ENCODE results near the gene ZNF185. TPM values are rescaled to one million over a fixed set of nuclear protein-coding genes. Genes with fewer than 3 reads are reported as not detected.

ZNF185 gene
- total RNA-seq (under 1 TPM; 0.82 to 0.96 TPM), polyA plus RNA-seq (2.3 TPM)

DNA sequence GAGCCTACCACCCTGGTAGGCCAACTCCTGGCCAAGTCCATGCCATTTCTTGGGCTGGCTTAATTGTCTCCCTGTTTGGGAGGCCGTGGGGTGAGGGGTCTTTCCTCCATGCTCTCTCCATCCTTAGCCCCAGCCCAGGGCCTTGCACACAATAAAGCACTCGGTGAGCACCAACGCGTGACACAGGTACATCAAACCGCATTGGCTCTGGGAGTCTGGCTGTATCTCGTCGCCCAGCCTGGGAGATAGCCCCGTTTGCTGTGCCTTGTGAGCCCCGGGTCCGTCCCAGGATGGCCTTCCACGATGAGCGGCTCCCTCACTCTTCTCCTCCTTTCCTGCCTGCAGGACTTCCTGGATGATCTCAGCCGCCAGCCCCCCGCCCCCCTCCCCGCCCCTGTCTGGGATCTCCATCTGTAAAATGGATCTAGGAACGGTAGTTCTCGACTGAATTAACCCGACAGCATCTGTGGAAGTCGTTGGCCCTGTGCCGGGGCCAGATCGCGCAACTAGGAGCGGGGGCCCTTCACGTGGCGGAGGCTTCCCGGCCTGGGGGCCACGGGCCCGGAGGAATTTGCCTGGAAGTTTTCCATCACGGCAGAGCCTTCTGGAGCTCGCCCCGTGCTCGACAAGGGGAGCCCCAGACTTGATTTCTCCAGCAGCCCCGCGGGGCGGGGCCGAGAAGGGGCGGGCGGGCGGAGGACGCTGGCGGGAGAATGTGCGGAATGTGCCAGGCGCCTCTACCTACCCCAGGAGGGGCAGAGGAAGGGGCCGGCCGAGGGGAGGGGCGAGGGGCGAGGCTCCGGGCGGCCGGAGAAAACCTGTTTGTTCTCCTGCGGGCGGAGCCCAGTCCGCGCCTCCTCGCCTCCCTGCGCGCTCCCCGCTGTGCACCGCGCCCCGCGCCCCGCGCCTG lies at the start of gene ZNF185:
Gene ZNF185 (plus strand): TSS at position 846 of the 910 bp plus-strand sequence. CDS start 16,423 bp downstream, outside the sequence.
- Mint-ChIP-seq H3K4me1 (no peaks in the 10 kb centered on the region), H3K27me3 (peaks cover 26 to 29% of the 10 kb centered on the region in 2 donors), H3K36me3 (no peaks in the 10 kb centered on the region), H3K9me3 (no peaks in the 10 kb centered on the region), H3K4me3 (peak within 1 kb of the TSS in 1 of 7 donors; percentile 52), H3K27ac (peak within 1 kb of the TSS in 1 of 8 donors; percentile 47)
- no peak within 1 kb of the TSS for H3K4me3 ChIP-seq (ENCODE audit: low read length)
- CTCF ChIA-PET: no interaction called here
- no peaks in the 10 kb centered on the region for H3K36me3 ChIP-seq (ENCODE audit: insufficient read depth, low read length)
- no peaks in the 10 kb centered on the region for H3K27me3 ChIP-seq (ENCODE audit: insufficient read depth, low read length, poor library complexity, severe bottlenecking)
- no peak for DNase-seq
- no peak within 1 kb of the TSS for H3K27ac ChIP-seq (ENCODE audit: low read depth, low read length)
- no peaks in the 10 kb centered on the region for H3K4me1 ChIP-seq (ENCODE audit: insufficient read depth, low read length)
- H3K9me3 ChIP-seq (ENCODE audit: low read length): no peaks in the 10 kb centered on the region
- POLR2A ChIA-PET: no interaction called here

DNA sequence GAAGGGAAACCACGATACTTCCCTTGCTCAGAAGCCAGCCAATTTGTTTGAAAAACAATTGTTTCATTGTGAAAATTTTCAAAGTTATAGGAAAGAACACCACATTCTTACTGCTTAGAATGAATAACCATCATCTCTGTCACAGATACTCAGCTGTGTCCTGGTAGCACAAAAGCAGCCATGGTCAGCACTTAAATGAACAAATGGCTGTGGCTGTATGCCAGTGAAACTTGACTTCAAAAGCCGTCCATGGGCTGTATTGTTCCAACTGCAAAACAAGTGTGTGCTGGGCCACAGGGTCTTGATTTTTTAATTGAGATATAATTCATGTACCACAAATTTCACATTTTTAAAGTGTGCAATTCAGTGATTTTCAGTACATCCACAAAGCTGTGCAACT lies 47.4 kb upstream of the ZNF185 start:
- POLR2A ChIA-PET: no interaction called here
- H3K4me1 Mint-ChIP-seq: peaks cover 0 to 6% (median 0%) of the 10 kb centered on the region in 3 donors

DNA sequence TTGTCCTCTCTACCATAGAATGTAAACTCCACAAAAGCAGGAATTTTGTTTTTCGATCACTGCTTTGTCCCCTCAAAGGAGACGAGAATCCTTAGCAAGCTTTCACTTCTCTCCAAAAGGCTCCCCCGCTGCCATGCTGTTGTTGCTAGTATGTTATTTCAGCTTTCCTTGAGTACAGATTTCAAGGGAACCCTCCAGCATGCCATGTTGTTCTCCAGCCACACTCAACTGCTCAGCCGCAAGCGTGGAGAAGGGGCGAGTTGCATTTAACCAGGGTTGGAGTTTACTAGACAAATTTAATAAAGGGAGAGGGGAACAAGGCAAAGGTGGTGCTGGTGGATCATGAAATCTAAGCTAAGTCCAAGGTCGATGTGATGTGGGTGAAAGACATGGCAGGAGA lies 43.9 kb upstream of the ZNF185 start:
- Mint-ChIP-seq H3K27ac (peak overlapping the region in 1 of 8 donors; percentile 19), H3K4me3 (no peak overlapping the region), H3K27me3 (peaks cover 0 to 7% of the 10 kb centered on the region in 2 donors), H3K9me3 (peaks cover 0 to 2% (median 0%) of the 10 kb centered on the region in 5 donors), H3K36me3 (peaks cover 0 to 74% (median 4%) of the 10 kb centered on the region in 3 donors), H3K4me1 (peaks cover 0 to 6% (median 0%) of the 10 kb centered on the region in 3 donors)
- H3K27me3 ChIP-seq (ENCODE audit: insufficient read depth, low read length, poor library complexity, severe bottlenecking): no peaks in the 10 kb centered on the region
- no peak for DNase-seq
- H3K9me3 ChIP-seq (ENCODE audit: low read length): no peaks in the 10 kb centered on the region
- no peak overlapping the region for H3K27ac ChIP-seq (ENCODE audit: low read depth, low read length)
- no peak overlapping the region for H3K4me3 ChIP-seq (ENCODE audit: low read length)
- ChIA-PET CTCF (no interaction called here), POLR2A (no interaction called here)
- H3K4me1 ChIP-seq (ENCODE audit: insufficient read depth, low read length): no peaks in the 10 kb centered on the region
- no peaks in the 10 kb centered on the region for H3K36me3 ChIP-seq (ENCODE audit: insufficient read depth, low read length)

More for the DNA sequence above, 47.4 kb upstream of the ZNF185 start:
- CTCF ChIA-PET: no interaction called here
- H3K4me1 ChIP-seq (ENCODE audit: insufficient read depth, low read length): no peaks in the 10 kb centered on the region
- no peak overlapping the region for H3K27ac ChIP-seq (ENCODE audit: low read depth, low read length)
- Mint-ChIP-seq H3K4me3 (no peak overlapping the region), H3K9me3 (peaks cover 0 to 2% (median 0%) of the 10 kb centered on the region in 5 donors), H3K36me3 (peaks cover 0 to 77% (median 4%) of the 10 kb centered on the region in 3 donors), H3K27me3 (peaks cover 0 to 5% of the 10 kb centered on the region in 2 donors), H3K27ac (no peak overlapping the region)
- H3K4me3 ChIP-seq (ENCODE audit: low read length): no peak overlapping the region
- no peak for DNase-seq
- H3K36me3 ChIP-seq (ENCODE audit: insufficient read depth, low read length): no peaks in the 10 kb centered on the region
- H3K27me3 ChIP-seq (ENCODE audit: insufficient read depth, low read length, poor library complexity, severe bottlenecking): no peaks in the 10 kb centered on the region
- no peaks in the 10 kb centered on the region for H3K9me3 ChIP-seq (ENCODE audit: low read length)

DNA sequence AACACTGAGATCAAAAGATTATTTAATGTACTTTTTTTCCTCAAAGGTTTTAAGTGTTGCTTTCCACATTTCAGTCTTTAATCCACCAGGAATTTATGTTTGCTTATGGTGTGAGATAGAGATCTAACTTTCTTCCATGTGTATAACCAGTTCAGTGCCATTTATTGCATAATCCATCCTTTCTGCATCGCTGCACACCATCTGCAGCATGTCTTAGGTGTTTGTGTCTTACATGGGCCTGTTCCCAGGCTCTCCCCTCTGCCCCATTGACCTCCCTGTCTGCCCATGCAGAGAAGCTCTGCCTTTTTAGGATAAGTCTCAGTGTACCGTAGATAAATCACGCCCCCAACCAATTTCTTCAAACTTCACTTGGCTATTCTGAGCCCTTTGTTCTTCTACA lies 36.8 kb upstream of the ZNF185 start:
- no peaks in the 10 kb centered on the region for H3K27me3 ChIP-seq (ENCODE audit: insufficient read depth, low read length, poor library complexity, severe bottlenecking)
- no peaks in the 10 kb centered on the region for H3K36me3 ChIP-seq (ENCODE audit: insufficient read depth, low read length)
- no peak overlapping the region for H3K27ac ChIP-seq (ENCODE audit: low read depth, low read length)
- no peaks in the 10 kb centered on the region for H3K4me1 ChIP-seq (ENCODE audit: insufficient read depth, low read length)
- ChIA-PET CTCF (no interaction called here), POLR2A (no interaction called here)
- peaks cover 0 to 2% of the 10 kb centered on the region in 2 donors for H3K27me3 Mint-ChIP-seq
- H3K27ac Mint-ChIP-seq: no peak overlapping the region
- no peaks in the 10 kb centered on the region for H3K4me1 Mint-ChIP-seq
- H3K9me3 Mint-ChIP-seq: no peaks in the 10 kb centered on the region
- no peak for DNase-seq
- H3K4me3 ChIP-seq (ENCODE audit: low read length): no peak overlapping the region
- H3K36me3 Mint-ChIP-seq: peaks cover 0 to 72% (median 5%) of the 10 kb centered on the region in 3 donors
- no peak overlapping the region for H3K4me3 Mint-ChIP-seq
- no peaks in the 10 kb centered on the region for H3K9me3 ChIP-seq (ENCODE audit: low read length)

DNA sequence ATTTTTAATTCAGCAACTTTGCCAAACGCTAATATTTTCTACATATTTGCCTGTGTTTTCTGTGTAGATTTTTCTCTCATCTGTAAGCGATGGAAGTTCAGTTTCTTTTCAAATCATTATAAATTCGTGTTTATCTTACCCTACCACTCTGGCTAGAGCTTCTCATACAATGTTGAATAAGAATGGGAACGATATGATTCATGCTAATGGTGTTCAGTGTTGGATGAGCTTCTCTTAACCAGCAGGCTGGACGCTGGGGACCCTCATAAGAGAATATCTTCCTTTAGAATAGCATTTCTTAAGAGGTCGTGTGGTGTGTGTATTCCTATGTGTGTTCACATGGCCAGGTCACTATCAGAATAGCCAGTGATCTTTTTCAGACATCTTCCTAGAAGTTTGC lies 36.0 kb upstream of the ZNF185 start:
- POLR2A ChIA-PET: no interaction called here
- no peak overlapping the region for H3K4me3 ChIP-seq (ENCODE audit: low read length)
- H3K4me1 Mint-ChIP-seq: no peaks in the 10 kb centered on the region
- peaks cover 0 to 2% of the 10 kb centered on the region in 2 donors for H3K27me3 Mint-ChIP-seq
- CTCF ChIA-PET: no interaction called here
- no peak for DNase-seq
- no peaks in the 10 kb centered on the region for H3K4me1 ChIP-seq (ENCODE audit: insufficient read depth, low read length)
- H3K36me3 Mint-ChIP-seq: peaks cover 0 to 77% (median 5%) of the 10 kb centered on the region in 3 donors
- H3K9me3 ChIP-seq (ENCODE audit: low read length): no peaks in the 10 kb centered on the region
- H3K27ac Mint-ChIP-seq: no peak overlapping the region
- no peak overlapping the region for H3K27ac ChIP-seq (ENCODE audit: low read depth, low read length)
- no peaks in the 10 kb centered on the region for H3K36me3 ChIP-seq (ENCODE audit: insufficient read depth, low read length)
- no peaks in the 10 kb centered on the region for H3K27me3 ChIP-seq (ENCODE audit: insufficient read depth, low read length, poor library complexity, severe bottlenecking)
- H3K9me3 Mint-ChIP-seq: no peaks in the 10 kb centered on the region
- no peak overlapping the region for H3K4me3 Mint-ChIP-seq

DNA sequence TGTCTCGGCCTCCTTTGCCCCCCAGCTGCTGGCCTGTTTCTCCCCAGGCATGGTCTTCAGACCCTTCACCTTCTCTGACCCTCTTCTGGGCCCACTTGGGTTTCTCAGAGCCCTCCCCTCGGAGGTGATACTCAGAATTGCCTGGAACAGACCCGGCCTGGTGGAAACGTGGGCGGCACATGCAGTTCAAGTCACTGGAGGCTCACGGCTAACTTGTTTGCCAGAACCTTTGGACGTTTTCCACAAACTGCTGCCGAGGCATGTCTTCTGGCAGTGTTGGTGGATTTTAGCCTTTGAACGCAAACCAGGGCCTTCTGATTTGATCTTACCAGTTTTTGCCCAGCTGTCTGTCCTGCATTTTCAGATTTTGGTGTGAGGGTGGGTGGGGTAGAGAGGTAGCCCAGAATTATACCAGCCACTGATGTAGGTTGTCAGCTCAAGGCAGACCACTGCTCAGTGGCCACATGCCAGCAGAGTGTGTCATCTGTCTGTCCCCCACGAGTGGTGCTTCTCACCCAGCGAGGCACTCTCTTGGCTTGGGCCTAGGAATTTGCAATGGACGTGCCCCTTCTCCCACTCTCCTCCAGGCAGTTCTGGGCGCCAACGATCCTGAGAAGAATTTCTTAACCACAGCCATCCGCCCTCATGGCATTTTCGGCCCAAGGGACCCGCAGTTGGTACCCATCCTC lies 32.5 kb upstream of the ZNF185 start:
- peak overlapping the region in 1 of 8 donors; percentile 66 for H3K27ac Mint-ChIP-seq
- ChIA-PET CTCF (no interaction called here), POLR2A (no interaction called here)
- H3K27me3 ChIP-seq (ENCODE audit: insufficient read depth, low read length, poor library complexity, severe bottlenecking): no peaks in the 10 kb centered on the region
- H3K4me3 Mint-ChIP-seq: no peak overlapping the region
- no peak overlapping the region for H3K27ac ChIP-seq (ENCODE audit: low read depth, low read length)
- H3K27me3 Mint-ChIP-seq: no peaks in the 10 kb centered on the region
- H3K4me1 Mint-ChIP-seq: peaks cover 0 to 1% (median 0%) of the 10 kb centered on the region in 3 donors
- DNase-seq: no peak
- no peaks in the 10 kb centered on the region for H3K4me1 ChIP-seq (ENCODE audit: insufficient read depth, low read length)
- H3K36me3 Mint-ChIP-seq: peaks cover 0 to 78% (median 3%) of the 10 kb centered on the region in 3 donors
- H3K9me3 ChIP-seq (ENCODE audit: low read length): no peaks in the 10 kb centered on the region
- no peaks in the 10 kb centered on the region for H3K36me3 ChIP-seq (ENCODE audit: insufficient read depth, low read length)
- no peaks in the 10 kb centered on the region for H3K9me3 Mint-ChIP-seq
- no peak overlapping the region for H3K4me3 ChIP-seq (ENCODE audit: low read length)

DNA sequence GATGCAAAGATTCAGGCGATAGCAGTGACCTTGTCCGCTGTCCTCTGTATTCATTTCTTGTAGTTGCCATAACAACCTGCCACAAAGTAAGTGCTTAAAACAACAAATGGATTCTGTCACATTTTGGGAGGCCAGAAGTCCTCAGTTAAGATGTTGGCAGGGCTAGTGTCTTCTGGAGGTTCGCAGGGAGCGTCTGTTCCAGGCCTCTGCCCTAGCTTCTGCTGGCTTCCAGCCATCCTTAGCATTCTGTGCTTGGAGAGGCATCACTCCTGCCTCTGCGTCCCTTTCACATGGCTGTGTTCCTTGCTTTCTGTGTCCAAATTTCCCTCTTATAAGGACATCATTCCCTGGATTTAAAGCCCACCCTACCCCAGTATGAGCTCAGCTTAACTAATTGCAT lies 31.5 kb upstream of the ZNF185 start:
- Mint-ChIP-seq H3K36me3 (peaks cover 0 to 70% (median 3%) of the 10 kb centered on the region in 3 donors), H3K4me1 (peaks cover 0 to 2% (median 0%) of the 10 kb centered on the region in 3 donors), H3K27me3 (no peaks in the 10 kb centered on the region), H3K27ac (peak overlapping the region in 1 of 8 donors; percentile 64), H3K4me3 (no peak overlapping the region), H3K9me3 (no peaks in the 10 kb centered on the region)
- Histone ChIP-seq H3K4me1 (ENCODE audit: insufficient read depth, low read length) (no peaks in the 10 kb centered on the region), H3K4me3 (ENCODE audit: low read length) (no peak overlapping the region), H3K36me3 (ENCODE audit: insufficient read depth, low read length) (no peaks in the 10 kb centered on the region), H3K9me3 (ENCODE audit: low read length) (no peaks in the 10 kb centered on the region), H3K27ac (ENCODE audit: low read depth, low read length) (no peak overlapping the region), H3K27me3 (ENCODE audit: insufficient read depth, low read length, poor library complexity, severe bottlenecking) (no peaks in the 10 kb centered on the region)
- POLR2A ChIA-PET: no interaction called here
- CTCF ChIA-PET: no interaction called here
- no peak for DNase-seq

DNA sequence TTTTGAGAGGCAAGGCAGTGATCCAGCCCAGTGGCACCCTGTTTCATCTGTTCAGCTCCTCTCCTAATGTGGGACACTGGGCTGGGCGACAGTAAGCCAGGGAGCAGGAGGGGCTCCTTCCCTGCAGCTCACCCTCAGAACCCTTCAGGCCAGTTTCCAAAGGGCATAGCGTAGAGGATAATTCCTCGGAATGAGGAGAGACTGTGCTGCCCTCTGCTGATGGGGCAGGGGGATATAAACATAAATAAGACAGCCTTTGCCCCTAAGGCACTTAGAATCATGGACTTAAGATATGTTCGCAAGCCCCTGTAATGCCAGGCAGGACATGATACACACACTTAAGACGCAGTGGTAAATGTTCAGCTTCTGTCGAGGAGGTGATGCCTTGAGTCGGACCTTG lies 27.9 kb upstream of the ZNF185 start:
- H3K27me3 Mint-ChIP-seq: peaks cover 0 to under 1% of the 10 kb centered on the region in 2 donors
- no peaks in the 10 kb centered on the region for H3K9me3 ChIP-seq (ENCODE audit: low read length)
- H3K4me3 ChIP-seq (ENCODE audit: low read length): no peak overlapping the region
- no peak overlapping the region for H3K27ac ChIP-seq (ENCODE audit: low read depth, low read length)
- peaks cover 0 to 44% (median 0%) of the 10 kb centered on the region in 3 donors for H3K36me3 Mint-ChIP-seq
- H3K9me3 Mint-ChIP-seq: no peaks in the 10 kb centered on the region
- no peaks in the 10 kb centered on the region for H3K4me1 ChIP-seq (ENCODE audit: insufficient read depth, low read length)
- ChIA-PET POLR2A (no interaction called here), CTCF (no interaction called here)
- no peaks in the 10 kb centered on the region for H3K36me3 ChIP-seq (ENCODE audit: insufficient read depth, low read length)
- peaks cover 13 to 14% (median 13%) of the 10 kb centered on the region in 3 donors for H3K4me1 Mint-ChIP-seq
- H3K27me3 ChIP-seq (ENCODE audit: insufficient read depth, low read length, poor library complexity, severe bottlenecking): no peaks in the 10 kb centered on the region
- H3K4me3 Mint-ChIP-seq: no peak overlapping the region
- DNase-seq: no peak
- peak overlapping the region in 3 of 8 donors; percentile 52 to 74 (median 68) for H3K27ac Mint-ChIP-seq

Data from CD8-positive, alpha-beta memory T cell (primary cell).